Limb (tissue), 2 donors: Measurements from ENCODE around the gene GSG1L.
"Not testable (repeated sequence)": the region's sequence is repeated elsewhere in the genome, so short reads cannot be mapped to it uniquely, and the experiment has no call there.

Experiments
- DNase-seq, 2 donors: peaks; one replicate each; pipeline ENCODE4 v3.0.0-alpha.2; 2016; ENCODE audit errors: extremely low spot score in 2 of 2

The GSG1L gene

GRCh38 chr16:27983244-27983643, 80.3 kb downstream of the GSG1L start:
- no peak for DNase-seq

GRCh38 chr16:27982184-27982583, 81.3 kb downstream of the GSG1L start:
- DNase-seq = no peak

GRCh38 chr16:27980919-27981700, 82.4 kb downstream of the GSG1L start:
- DNase-seq = no peak

GRCh38 chr16:27980076-27980775, 83.3 kb downstream of the GSG1L start:
- DNase-seq = no peak

GRCh38 chr16:27979668-27980067, 83.8 kb downstream of the GSG1L start:
- DNase-seq = not testable (repeated sequence)

- DNase-seq = no peak
Observed at GRCh38 chr16:27978876-27979275, 84.6 kb downstream of the GSG1L start.

GRCh38 chr16:27977966-27978365, 85.5 kb downstream of the GSG1L start:
- no peak for DNase-seq

- no peak for DNase-seq
Observed at GRCh38 chr16:27976990-27977389, 86.5 kb downstream of the GSG1L start.

- DNase-seq = no peak
Observed at GRCh38 chr16:27974896-27975540, 88.5 kb downstream of the GSG1L start.

GRCh38 chr16:27973678-27974077, 89.8 kb downstream of the GSG1L start:
- DNase-seq = no peak

GRCh38 chr16:27972500-27972899, 91.0 kb downstream of the GSG1L start:
- DNase-seq = no peak

GRCh38 chr16:27969574-27969973, 93.9 kb downstream of the GSG1L start:
- no peak for DNase-seq

GRCh38 chr16:27967169-27967568, 96.3 kb downstream of the GSG1L start:
- DNase-seq = no peak

GRCh38 chr16:27966756-27967155, 96.8 kb downstream of the GSG1L start:
- DNase-seq = no peak

- no peak for DNase-seq
Observed at GRCh38 chr16:27965801-27966200, 97.7 kb downstream of the GSG1L start.

- DNase-seq = no peak
Observed at GRCh38 chr16:27963471-27963965, 100.0 kb downstream of the GSG1L start.

GRCh38 chr16:27962197-27962596, 101.3 kb downstream of the GSG1L start:
- no peak for DNase-seq

- DNase-seq = no peak
Observed at GRCh38 chr16:27961296-27961620, 102.3 kb downstream of the GSG1L start.

GRCh38 chr16:27960619-27961295, 102.8 kb downstream of the GSG1L start:
- DNase-seq = no peak

- no peak for DNase-seq
Observed at GRCh38 chr16:27959914-27960313, 103.6 kb downstream of the GSG1L start.

GRCh38 chr16:27954191-27954590, 109.3 kb downstream of the GSG1L start:
- DNase-seq = no peak

GRCh38 chr16:27952811-27953210, 110.7 kb downstream of the GSG1L start:
- DNase-seq = no peak
